Sciatic nerve (tissue), 2 donors: ENCODE data around the gene SLC13A3. TPM values are rescaled to one million over a fixed set of nuclear protein-coding genes. Genes with fewer than 3 reads are reported as not detected.

Experiments
- ATAC-seq: fragments of 200-7000 bp; cut with Tn5 transposase; one replicate; pipeline ENCODE4 v1.9.1; 2020; ENCODE audit warnings: mild to moderate bottlenecking, moderate library complexity
- DNase-seq: peaks from one replicate; pipeline ENCODE4 v3.0.0-alpha.2; 2020; ENCODE audit warnings: low spot score
- intact Hi-C: fragments of 100-400 bp; cut with DNase I; formaldehyde crosslinking; loops from one replicate; pipeline ENCODE4 v1.14.2; 2022
- total RNA-seq: library from RNA; stranded (reverse); fragmentation: NEBNext Ultra II Directional; extraction: Animal tissue kit (Norgen Biotek cat#: 25700); gene quantifications from one replicate; pipeline ENCODE4 v1.2.1, GENCODE V29; 2021
- donor health status: DM: no; HTN: no; CAD: no.
- donor health status: DM: no; HTN: no; CAD: no.

SLC13A3 gene
- total RNA-seq, 1 donor from 2014 or later = 21.0 TPM

DNA sequence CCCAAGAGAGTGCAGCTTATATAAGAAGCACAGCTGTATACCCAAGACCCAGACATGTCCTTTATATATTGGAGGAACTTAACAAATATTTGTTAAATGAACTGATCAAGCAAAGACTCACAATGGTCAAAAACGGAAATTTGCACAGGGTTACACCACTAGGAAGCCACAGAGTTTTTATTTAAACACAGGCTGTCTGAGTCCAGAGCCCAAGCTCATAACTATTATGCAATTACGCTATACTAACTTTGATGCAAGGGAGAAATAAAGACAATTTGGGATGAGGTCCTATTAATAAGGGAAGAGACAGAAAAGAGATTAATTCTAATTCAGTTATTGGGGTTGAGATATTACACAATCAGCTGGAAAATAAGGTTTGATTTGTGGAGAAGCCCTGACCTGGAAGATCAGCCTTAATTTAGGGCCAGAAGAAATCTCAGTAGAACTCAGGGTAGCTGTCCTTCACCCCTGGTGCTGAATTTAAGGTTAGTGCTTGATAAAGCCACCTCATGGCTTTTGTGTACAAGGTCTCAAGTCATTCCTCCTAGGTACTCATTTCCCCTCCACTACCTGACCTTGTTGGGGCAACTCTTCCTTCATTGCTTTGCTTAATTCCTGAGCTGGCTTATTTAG lies 127.4 kb downstream of the SLC13A3 start:
- ATAC-seq (no peak), DNase-seq (no peak)
- intact Hi-C loops = no loop called here

DNA sequence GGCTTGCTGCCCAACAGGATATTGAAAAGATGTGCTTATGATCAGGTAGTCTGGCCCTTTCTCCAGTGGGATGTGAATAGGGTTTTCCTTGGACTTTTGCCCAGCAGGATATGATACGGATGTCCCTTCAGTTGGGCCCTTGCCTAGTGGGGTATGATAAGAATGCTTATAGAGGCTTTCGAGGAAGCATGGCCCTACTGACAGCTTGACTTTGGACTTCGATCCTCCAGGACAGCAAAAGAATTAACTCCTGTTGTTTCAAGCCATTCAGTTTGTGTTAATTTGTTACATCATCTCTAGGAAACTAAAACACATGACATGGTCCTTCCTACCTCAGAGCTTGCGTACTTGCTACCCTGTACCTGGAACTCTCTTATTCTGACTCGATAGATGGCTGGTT lies 128.2 kb downstream of the SLC13A3 start:
- intact Hi-C loops = no loop called here
- no peak for DNase-seq
- no peak for ATAC-seq

DNA sequence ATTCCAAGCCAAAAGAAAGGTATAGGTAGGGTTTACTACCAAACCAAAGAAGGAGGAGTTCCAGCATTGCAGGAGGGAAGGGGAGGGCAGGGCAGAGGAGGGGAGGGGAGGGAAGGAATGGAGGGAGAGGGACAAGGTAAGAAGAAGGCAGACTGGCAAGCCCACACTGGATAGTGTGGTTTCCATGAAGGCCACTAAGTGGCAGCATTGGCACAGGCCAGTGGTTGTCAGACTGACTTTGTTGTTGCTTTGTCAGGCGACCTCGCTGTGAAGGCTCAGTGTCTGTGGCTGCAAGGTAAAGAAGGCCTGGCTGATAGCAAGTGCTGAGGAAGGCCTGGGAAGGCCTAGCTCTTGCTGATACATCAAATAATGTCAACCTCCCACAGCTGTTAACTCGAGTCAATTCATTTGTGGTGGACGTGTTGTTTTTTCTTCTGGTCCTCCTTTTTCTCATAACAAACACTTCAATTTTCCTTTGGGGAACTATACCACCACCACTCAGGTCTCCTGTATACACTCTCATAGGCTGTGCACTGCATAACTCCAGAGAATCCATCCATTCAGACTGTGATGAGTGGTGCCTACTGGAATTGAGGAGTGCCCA lies 130.2 kb downstream of the SLC13A3 start:
- DNase-seq = peak; percentile 66
- intact Hi-C loops = no loop called here
- ATAC-seq = peak; percentile 55

GRCh38 chr20:46520540-46520939 lies 130.7 kb downstream of the SLC13A3 start:
- DNase-seq (no peak), ATAC-seq (no peak)
- intact Hi-C loops = no loop called here

GRCh38 chr20:46519471-46520068 lies 131.7 kb downstream of the SLC13A3 start:
- intact Hi-C loops = loop anchor here (10.0 kb wide), 1 partner anchor 695 kb away; the partner anchor contains the start of gene TNNC2
- DNase-seq (no peak), ATAC-seq (no peak)

- DNase-seq (peak; percentile 70), ATAC-seq (peak; percentile 90)
- intact Hi-C loops = loop anchor here (10.0 kb wide), 1 partner anchor 688 kb away; the partner anchor contains the start of gene TNNC2
Observed at GRCh38 chr20:46512943-46513844, 138.1 kb downstream of the SLC13A3 start, which contains the start of gene ZNF334. TSS of gene ZNF334 (minus strand) at chr20:46513559. CDS start at chr20:46512102, 1,457 bp downstream.

GRCh38 chr20:46509523-46509922 lies 141.7 kb downstream of the SLC13A3 start:
- no peak for ATAC-seq
- intact Hi-C loops = no loop called here
- DNase-seq = no peak

Other genes with a start within 250 kb of the SLC13A3 start
- 84.9 TPM for gene ELMO2, start 244.8 kb downstream of the SLC13A3 start, total RNA-seq
- 9.0 TPM for gene ZNF334, start 137.9 kb downstream of the SLC13A3 start, total RNA-seq
- gene OCSTAMP, start 100.8 kb downstream of the SLC13A3 start, total RNA-seq = not detected
- 10.4 TPM for gene TP53RK, start 38.0 kb upstream of the SLC13A3 start, total RNA-seq
- 14.7 TPM for gene SLC2A10, start 58.2 kb upstream of the SLC13A3 start, total RNA-seq
- 24.4 TPM for gene EYA2, start 243.4 kb upstream of the SLC13A3 start, total RNA-seq